NCI-H1436 treated with DMSO at 0.1 percent for 48 hours (cell line): ENCODE data around the gene MICU1.
"Not testable (repeated sequence)": the region's sequence is repeated elsewhere in the genome, so short reads cannot be mapped to it uniquely, and the experiment has no call there.

Experiments used
- DNase-seq: peaks from one replicate; lab custom pipeline; 2025; lab: John Stamatoyannopoulos, UW

Gene MICU1

GRCh38 chr10:72561745-72562166 is 64.1 kb downstream of the MICU1 start:
- no peak for DNase-seq

DNA sequence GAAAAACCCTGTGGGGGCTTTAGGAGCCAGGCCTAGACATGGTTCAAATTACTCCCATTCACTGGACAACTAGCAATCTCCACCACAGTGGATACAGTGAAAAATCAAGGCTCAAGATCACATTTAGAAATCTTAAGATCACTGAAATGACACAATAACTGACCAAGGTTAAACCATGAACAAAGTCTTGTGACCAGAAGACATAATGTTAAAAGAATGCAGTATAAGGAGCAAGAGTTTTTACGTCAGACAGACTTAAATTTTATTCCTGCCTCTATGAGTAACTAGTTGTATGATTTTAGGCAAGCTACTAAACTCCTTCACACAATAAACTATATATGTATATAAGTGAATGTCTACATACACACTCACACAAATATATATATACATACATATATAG is 68.5 kb downstream of the MICU1 start:
- no peak for DNase-seq

DNA sequence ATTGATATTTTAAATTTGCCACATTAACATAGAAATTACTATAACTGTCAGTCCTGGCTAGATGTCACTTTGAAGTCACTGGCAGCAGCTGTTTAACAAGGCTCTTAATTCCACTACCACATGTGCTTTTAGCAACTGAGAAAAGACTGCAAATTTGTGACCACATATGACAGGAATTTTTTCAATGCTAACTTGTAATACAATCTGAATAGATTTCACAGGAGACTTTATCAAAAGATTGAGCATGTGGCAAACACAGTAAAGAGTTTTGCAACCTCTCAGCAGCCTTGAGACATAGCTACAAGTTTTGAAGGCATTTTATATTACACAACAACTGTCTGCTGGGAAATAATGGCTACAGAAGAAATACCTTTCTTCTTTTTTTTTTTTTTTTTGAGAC is 73.0 kb downstream of the MICU1 start:
- DNase-seq = no peak

DNA sequence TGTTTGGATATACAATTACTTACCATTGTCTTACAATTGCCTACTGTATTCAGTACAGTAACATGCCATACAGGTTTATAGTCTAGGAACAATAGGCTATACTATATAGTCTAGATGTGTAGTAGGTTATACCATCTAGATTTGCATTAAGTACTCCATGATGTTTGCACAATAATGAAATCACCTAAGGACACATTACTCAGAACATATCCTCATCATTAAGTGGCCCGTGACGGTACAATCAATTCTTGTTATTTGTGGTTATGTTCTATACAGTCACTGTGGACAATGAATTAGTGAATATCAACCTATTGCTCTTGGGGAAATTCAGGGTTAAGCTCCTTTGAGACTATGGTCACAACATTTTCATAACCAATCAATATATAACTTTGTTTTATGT is 75.6 kb downstream of the MICU1 start:
- DNase-seq = no peak

DNA sequence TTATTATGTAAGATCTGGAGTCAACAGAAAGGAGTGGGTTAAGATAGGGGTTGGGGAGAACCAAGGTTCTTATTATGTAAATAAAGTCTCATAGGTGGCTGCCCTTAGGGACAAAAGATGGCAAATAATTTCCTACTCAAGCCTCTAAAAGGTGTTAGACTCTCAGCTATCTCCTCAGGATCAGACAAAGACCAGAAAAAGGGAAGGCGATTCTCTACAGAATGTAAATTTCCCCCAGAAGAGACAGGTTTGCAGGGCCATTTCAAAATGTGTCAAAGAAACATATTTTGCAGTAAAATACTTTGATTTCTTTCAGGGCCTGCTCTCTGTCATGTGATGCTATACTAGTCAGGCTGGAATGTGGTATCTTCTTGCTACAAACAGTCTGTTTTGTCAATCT is 80.3 kb downstream of the MICU1 start:
- no peak for DNase-seq

- DNase-seq = not testable (repeated sequence)
These were observed 82.0 kb downstream of the MICU1 start for GRCh38 chr10:72543855-72544254.

- no peak for DNase-seq
These were observed 83.5 kb downstream of the MICU1 start for GRCh38 chr10:72542396-72542815.

DNA sequence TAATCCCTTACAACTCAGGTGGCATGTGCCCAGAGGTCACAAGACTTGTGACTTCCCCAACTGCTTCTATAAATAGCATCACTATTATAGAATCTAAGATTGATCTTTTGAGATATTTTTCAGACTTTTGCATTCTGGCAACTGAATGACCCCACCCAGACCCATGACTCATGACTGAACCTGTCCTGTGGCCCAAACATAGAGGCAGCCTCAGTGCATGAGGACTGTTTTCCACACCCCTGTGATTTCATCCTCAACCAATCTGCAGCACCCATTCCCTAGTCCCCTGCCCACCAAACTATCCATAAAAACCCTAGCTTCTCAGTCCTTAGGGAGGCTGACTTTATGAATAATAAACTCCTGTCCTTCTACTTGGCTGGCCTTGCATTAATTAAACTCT is 84.5 kb downstream of the MICU1 start:
- DNase-seq = no peak

- DNase-seq = no peak
These were observed 85.6 kb downstream of the MICU1 start for GRCh38 chr10:72540193-72540807.

DNA sequence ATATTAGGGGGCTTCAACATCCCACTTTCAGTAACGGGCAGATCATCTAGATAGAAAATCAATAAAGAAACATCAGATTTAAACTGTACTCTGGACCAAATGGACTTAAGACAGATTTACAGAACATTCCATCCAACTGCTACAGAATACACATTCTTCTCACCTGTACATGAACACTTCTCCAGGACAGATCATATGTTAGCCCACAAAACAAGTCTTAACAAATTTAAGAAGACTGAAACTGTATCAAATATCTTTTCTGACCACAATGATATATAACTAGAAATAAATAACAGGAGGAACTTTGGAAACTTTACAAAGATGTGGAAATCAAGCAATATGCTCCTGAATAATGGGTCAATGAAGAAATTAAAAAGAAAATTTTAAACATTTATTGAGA is 86.7 kb downstream of the MICU1 start:
- DNase-seq = no peak

DNA sequence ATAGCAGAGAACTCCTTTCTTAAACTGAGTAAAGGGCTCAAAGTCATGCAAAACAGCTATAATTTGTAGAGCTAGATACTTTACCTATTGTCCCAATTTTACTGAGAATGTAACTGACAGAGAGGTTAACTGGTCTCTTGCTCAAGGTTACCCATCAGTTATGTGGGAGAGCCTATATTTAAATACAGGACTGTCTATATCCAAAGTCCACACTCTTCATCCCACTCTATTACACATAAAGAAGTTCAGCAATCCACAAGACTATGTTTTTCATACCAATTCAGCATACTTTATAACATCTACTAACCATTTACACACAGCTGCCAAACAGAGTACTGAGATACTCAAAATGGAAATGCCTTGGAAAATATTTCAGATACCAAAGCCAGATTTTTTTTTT is 100.2 kb downstream of the MICU1 start:
- DNase-seq = no peak

DNA sequence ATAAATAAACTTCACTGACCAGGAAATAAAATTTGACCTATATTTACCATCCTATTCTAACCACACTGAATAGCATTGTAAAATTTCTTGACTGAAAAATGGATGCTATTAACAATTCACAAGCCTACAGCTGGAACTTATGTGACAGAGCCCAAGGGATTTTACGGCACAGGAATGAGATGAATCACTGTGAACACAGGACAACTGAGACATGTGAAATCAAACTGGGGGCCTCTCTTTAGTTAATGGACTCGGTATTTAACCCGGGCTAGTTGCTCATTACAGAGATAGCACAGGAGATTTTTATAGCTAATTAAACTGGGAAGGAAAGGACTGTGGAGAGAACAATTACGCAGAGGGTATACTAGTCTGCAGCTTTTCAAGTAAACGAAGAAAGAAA is 100.6 kb downstream of the MICU1 start:
- DNase-seq = no peak

GRCh38 chr10:72524489-72524888 is 101.4 kb downstream of the MICU1 start:
- no peak for DNase-seq

- no peak for DNase-seq
These were observed 101.9 kb downstream of the MICU1 start for GRCh38 chr10:72523932-72524396.

DNA sequence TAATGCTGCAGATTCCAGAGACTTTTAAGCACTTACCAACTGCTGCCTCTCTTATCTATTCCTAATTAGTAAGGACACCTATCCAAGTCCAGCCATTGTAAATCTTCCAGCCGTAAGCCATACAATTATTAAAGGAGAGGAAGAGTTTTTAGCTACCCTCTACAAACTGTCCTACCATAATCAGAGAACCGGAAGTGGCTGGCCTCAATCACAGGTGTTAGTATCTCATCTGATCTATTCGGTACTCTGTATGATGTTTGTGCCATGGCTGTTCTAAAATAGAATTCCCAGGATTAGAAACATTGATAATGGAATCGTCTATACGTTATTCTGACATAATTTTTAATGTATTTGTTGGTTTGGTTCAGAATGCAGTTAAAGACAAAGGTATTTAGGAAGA is 102.8 kb downstream of the MICU1 start:
- DNase-seq = no peak

DNA sequence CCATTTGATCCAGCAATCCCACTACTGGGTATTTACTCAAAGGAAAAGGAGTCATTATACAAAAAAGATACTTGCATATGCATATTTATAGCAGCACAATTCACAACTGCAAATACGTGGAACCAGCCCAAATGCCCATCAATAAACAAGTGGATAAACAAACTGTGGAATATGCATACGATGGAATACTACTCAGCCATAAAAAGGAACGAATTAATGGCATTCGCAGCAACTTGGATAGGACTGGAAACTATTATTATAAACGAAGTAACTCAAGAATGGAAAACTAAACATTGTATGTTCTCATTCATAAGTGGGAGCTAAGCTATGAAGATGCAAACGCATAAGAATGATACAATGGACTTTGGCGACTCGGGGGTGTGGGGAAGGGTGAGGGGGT is 108.6 kb downstream of the MICU1 start:
- no peak for DNase-seq

DNA sequence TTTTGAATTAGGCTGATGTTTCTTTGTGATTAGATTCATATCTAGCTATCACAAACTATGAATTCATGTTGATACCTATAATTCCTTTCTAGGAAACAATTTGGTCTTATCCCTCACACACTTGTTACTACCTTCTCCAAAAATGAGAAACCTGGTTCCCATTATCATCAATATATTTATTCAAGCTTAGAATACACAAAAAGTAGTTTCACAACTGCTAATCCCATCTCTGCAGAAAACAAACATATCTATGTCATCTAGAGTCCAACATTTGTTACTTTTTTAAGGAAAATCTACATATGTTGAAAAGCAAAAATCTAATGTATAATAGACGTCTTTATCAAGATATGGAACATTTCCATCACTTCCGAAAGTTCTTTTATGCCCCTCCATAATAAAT is 110.4 kb downstream of the MICU1 start:
- DNase-seq = no peak

GRCh38 chr10:72513910-72514309 is 112.0 kb downstream of the MICU1 start:
- no peak for DNase-seq

GRCh38 chr10:72511459-72511858 is 114.4 kb downstream of the MICU1 start:
- DNase-seq = no peak

- DNase-seq = no peak
These were observed 115.9 kb downstream of the MICU1 start for GRCh38 chr10:72509941-72510340.

- DNase-seq = no peak
These were observed 116.6 kb downstream of the MICU1 start for GRCh38 chr10:72509206-72509799.

DNA sequence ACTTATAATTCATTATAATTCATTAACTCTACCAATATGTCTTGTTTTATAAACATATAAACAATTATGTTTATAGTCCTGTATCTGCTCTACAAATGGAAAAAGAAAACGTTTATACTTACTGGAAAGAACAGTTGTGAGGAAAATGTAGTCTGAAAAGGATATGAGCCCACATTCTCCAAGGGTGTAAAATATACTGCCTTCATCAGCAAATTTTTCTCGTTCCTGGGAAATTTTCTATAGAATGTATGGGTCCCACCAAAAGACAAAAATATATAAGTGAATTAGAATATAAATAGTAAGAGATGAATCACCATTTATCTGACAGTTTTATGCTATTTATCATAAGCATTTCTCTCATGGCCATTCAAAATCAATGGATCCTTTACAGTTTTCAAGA is 117.8 kb downstream of the MICU1 start:
- no peak for DNase-seq

GRCh38 chr10:72506474-72506873 is 119.4 kb downstream of the MICU1 start:
- DNase-seq = no peak

GRCh38 chr10:72505435-72505834 is 120.4 kb downstream of the MICU1 start:
- DNase-seq = no peak
